LNCaP clone FGC (cell line): ENCODE data around the gene RARS2.

Source experiments
- DNase-seq: peaks from one replicate; pipeline ENCODE4 v3.0.0-alpha.2; 2011; ENCODE audit warnings: low read depth
- H3K4me3 ChIP-seq: 2 replicates; pipeline ENCODE4 v1.5.1; 2011; ENCODE audit warnings: mild to moderate bottlenecking, low read depth, low read length, control low read depth
- CTCF ChIP-seq: IDR thresholded peaks from 2 replicates; pipeline ENCODE4 v1.5.1; 2012; ENCODE audit warnings: mild to moderate bottlenecking; ENCODE audit not compliant: control insufficient read depth, insufficient read depth; ENCODE audit errors: extremely low read depth

Gene RARS2

GRCh38 chr6:87583822-87584221, 6.0 kb downstream of the RARS2 start:
- TF ChIP-seq CTCF, result no peak
- DNase-seq, result no peak

DNA sequence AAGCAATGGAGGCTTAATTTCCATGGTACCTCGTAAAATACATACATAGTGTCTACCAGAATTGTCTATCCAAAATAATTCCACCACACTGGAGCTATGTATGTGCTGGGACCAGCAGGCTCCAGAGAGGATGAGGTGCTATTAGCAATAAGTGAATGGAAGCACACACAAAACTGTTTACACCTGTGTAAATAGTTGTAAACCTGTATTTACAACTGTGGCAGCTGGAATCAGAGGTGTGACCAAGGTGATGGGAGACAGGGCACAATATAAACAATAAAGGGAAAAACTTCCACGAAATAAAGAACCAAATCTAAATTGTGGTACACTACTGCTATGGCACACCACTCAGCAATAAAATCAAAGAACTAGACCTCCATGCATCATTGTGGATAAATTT, 14.4 kb downstream of the RARS2 start:
- no peak for TF ChIP-seq CTCF
- DNase-seq, result no peak
- no peak overlapping the region for H3K4me3 ChIP-seq

More at GRCh38 chr6:87583822-87584221, 6.0 kb downstream of the RARS2 start:
- H3K4me3 ChIP-seq, result no peak overlapping the region

DNA sequence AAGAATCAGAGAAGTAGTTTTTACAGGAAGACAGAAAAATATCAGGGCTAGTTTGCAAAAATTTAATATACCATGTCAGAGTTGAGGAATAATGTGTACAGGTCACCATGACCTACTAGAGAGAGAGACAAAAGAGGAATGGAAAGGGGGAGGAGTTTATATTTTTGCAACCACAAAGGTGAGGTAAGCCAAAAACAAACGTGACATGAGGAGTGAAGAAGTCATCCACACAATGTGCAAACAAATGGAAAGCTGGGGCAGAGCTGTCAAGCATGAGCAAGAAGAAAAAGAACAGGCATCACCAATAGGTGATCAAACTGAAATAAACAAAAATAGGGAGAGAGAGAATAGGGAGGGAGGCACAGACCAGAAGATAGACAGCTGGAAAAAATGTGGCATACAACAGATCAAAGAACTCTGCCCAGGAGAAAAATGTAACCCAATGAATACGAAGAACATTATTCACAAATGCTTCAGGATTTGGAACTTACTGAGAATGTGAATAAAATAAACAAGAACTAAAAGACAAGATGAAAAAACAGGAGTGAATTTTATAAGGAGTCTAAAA, 15.5 kb downstream of the RARS2 start:
- no peak for DNase-seq
- H3K4me3 ChIP-seq, result no peak overlapping the region
- TF ChIP-seq CTCF, result no peak

GRCh38 chr6:87573307-87574024, 16.3 kb downstream of the RARS2 start:
- no peak overlapping the region for H3K4me3 ChIP-seq
- TF ChIP-seq CTCF, result no peak
- no peak for DNase-seq

DNA sequence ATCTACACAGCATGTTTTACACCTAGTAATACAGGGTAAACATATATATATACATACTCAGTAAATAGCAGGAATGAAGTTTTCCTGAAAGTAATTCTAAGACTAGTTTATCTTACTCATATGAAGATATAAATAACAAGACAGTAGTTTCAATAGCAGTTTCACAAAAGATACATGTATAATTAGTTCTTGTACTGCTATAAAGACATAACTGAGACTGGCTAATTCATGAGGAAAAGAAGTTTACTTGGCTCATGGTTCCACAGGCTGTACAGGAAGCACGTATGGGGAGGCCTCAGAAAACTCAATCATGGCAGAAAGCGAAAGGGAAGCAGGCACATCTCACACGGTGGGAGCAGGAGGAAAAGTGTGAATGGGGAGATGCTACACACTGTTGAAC, 16.9 kb downstream of the RARS2 start:
- no peak for DNase-seq
- TF ChIP-seq CTCF, result no peak
- H3K4me3 ChIP-seq, result no peak overlapping the region

- no peak for TF ChIP-seq CTCF
- no peak overlapping the region for H3K4me3 ChIP-seq
- no peak for DNase-seq
These were observed 17.8 kb downstream of the RARS2 start for GRCh38 chr6:87572021-87572420.

- no peak overlapping the region for H3K4me3 ChIP-seq
- TF ChIP-seq CTCF, result no peak
- no peak for DNase-seq
These were observed 28.8 kb downstream of the RARS2 start for GRCh38 chr6:87561017-87561416.
